WTC11 (cell line): ENCODE measurements around the gene SEMA4C. TPM values are rescaled to one million over a fixed set of nuclear protein-coding genes. Genes with fewer than 3 reads are reported as not detected.

Experiments
- ATAC-seq: fragments of 200-7000 bp; cut with Tn5 transposase; 2 replicates; pipeline ENCODE4 v1.10.0; 2021; ENCODE audit warnings: mild to moderate bottlenecking, moderate library complexity
- CTCF ChIA-PET: fragments of 300-600 bp; sonication (Branson Sonifier 250); formaldehyde crosslinking; loops from one replicate; lab custom pipeline; 2021; ENCODE audit warnings: antibody characterized with exemption; lab: Charles Lee
- POLR2A ChIA-PET: fragments of 350-600 bp; sonication (Branson Sonifier 250); formaldehyde crosslinking; loops from one replicate; lab custom pipeline; 2021; ENCODE audit warnings: antibody characterized with exemption; lab: Charles Lee
- DNase-seq: peaks from one replicate; pipeline ENCODE4 v3.0.0; 2021; ENCODE audit warnings: low spot score
- H3K27ac Mint-ChIP-seq: 2 replicates; pipeline ENCODE4 v1.8.0; 2021; ENCODE audit warnings: mixed read lengths
- H3K27me3 Mint-ChIP-seq: 2 replicates; pipeline ENCODE4 v1.8.0; 2021; ENCODE audit warnings: low read depth, mild to moderate bottlenecking, moderate library complexity, mixed read lengths
- H3K36me3 Mint-ChIP-seq: 2 replicates; pipeline ENCODE4 v1.8.0; 2021; ENCODE audit warnings: mixed read lengths
- H3K4me1 Mint-ChIP-seq: 2 replicates; pipeline ENCODE4 v1.8.0; 2022; ENCODE audit warnings: mixed read lengths
- H3K4me3 Mint-ChIP-seq: 2 replicates; pipeline ENCODE4 v1.8.0; 2021; ENCODE audit warnings: mild to moderate bottlenecking, moderate library complexity, mixed read lengths
- H3K9me3 Mint-ChIP-seq: 2 replicates; pipeline ENCODE4 v1.8.0; 2021; ENCODE audit warnings: mixed read lengths
- ATF2 ChIP-seq: sonication (generic); formaldehyde crosslinking; IDR thresholded peaks from 2 replicates; pipeline ENCODE4 v1.8.1; 2022; ENCODE audit warnings: low read depth, missing genetic modification reagents, borderline replicate concordance
- ATF6 ChIP-seq: sonication (generic); formaldehyde crosslinking; IDR thresholded peaks from 2 replicates; pipeline ENCODE4 v1.8.1; 2023; ENCODE audit warnings: mild to moderate bottlenecking, missing genetic modification reagents
- CREB1 ChIP-seq: sonication (generic); formaldehyde crosslinking; IDR thresholded peaks from 2 replicates; pipeline ENCODE4 v1.8.0; 2023; ENCODE audit warnings: mild to moderate bottlenecking, missing genetic modification reagents
- CTCF ChIP-seq: fragments of 200-600 bp; IDR thresholded peaks from 2 replicates; pipeline ENCODE4 v1.8.0; 2022; ENCODE audit warnings: antibody characterized with exemption
- E2F4 ChIP-seq: sonication (generic); formaldehyde crosslinking; IDR thresholded peaks from 2 replicates; pipeline ENCODE4 v1.8.1; 2022; ENCODE audit warnings: low read depth, mild to moderate bottlenecking, moderate library complexity, missing genetic modification reagents, borderline replicate concordance
- E2F5 ChIP-seq: sonication (generic); formaldehyde crosslinking; IDR thresholded peaks from 2 replicates; pipeline ENCODE4 v1.8.1; 2022; ENCODE audit warnings: mild to moderate bottlenecking, moderate library complexity, missing genetic modification reagents
- GRHL2 ChIP-seq: fragments of 250-450 bp; sonication (Bioruptor Pico); IDR thresholded peaks from 2 replicates; pipeline ENCODE4 v1.8.0; 2022; ENCODE audit warnings: mild to moderate bottlenecking, moderate library complexity; ENCODE audit not compliant: insufficient replicate concordance, severe bottlenecking
- GTF2I ChIP-seq: fragments of 250-450 bp; sonication (Bioruptor Pico); conservative IDR thresholded peaks from 2 replicates; pipeline ENCODE4 v1.4.0; 2021; ENCODE audit warnings: mild to moderate bottlenecking
- NR2C2 ChIP-seq: sonication (generic); formaldehyde crosslinking; IDR thresholded peaks from 2 replicates; pipeline ENCODE4 v1.8.0; 2022; ENCODE audit warnings: mild to moderate bottlenecking, missing genetic modification reagents
- PREB ChIP-seq: sonication (generic); formaldehyde crosslinking; IDR thresholded peaks from 2 replicates; pipeline ENCODE4 v1.8.1; 2022; ENCODE audit warnings: mild to moderate bottlenecking, missing genetic modification reagents, moderate library complexity, borderline replicate concordance
- RELA ChIP-seq: sonication (generic); formaldehyde crosslinking; IDR thresholded peaks from 2 replicates; pipeline ENCODE4 v1.8.1; 2022; ENCODE audit warnings: missing genetic modification reagents, mild to moderate bottlenecking, borderline replicate concordance
- SMAD3 ChIP-seq: sonication (generic); formaldehyde crosslinking; IDR thresholded peaks from 2 replicates; pipeline ENCODE4 v1.8.0; 2022; ENCODE audit warnings: missing genetic modification reagents, mild to moderate bottlenecking, borderline replicate concordance
- TEAD1 ChIP-seq: sonication (generic); formaldehyde crosslinking; IDR thresholded peaks from 2 replicates; pipeline ENCODE4 v1.8.0; 2022; ENCODE audit warnings: mild to moderate bottlenecking, missing genetic modification reagents
- TEAD4 ChIP-seq: sonication (generic); formaldehyde crosslinking; IDR thresholded peaks from 2 replicates; pipeline ENCODE4 v1.8.0; 2022; ENCODE audit warnings: mild to moderate bottlenecking, missing genetic modification reagents
- ZNF121 ChIP-seq: sonication (generic); formaldehyde crosslinking; IDR thresholded peaks from 2 replicates; pipeline ENCODE4 v1.8.0; 2023; ENCODE audit warnings: missing genetic modification reagents
- ZNF281 ChIP-seq: sonication (generic); formaldehyde crosslinking; IDR thresholded peaks from 2 replicates; pipeline ENCODE4 v1.8.0; 2023; ENCODE audit warnings: mild to moderate bottlenecking, missing genetic modification reagents
- ZNF532 ChIP-seq: fragments of 250-450 bp; sonication (Bioruptor Pico); IDR thresholded peaks from 2 replicates; pipeline ENCODE4 v1.9.0; 2021; ENCODE audit warnings: mild to moderate bottlenecking, borderline replicate concordance
- total RNA-seq: library from RNA; stranded (reverse); gene quantifications from 3 replicates; pipeline ENCODE4 v1.2.3, GENCODE V29; 2021

The SEMA4C gene
- total RNA-seq, 1 experiment from 2014 or later = 81.6 TPM

GRCh38 chr2:96813656-96814055 is 56.2 kb downstream of the SEMA4C start (continued):
- TF ChIP-seq ZNF532 (CRISPR knock-in tag) (no peak), E2F4 (CRISPR knock-in tag) (no peak), NR2C2 (CRISPR knock-in tag) (no peak)

- DNase-seq = no peak
- ATAC-seq = no peak
- no peak overlapping the region for H3K4me3 Mint-ChIP-seq
- peaks cover 3% of the 10 kb centered on the region; the same call in 1 of the 2 replicates for H3K36me3 Mint-ChIP-seq
- POLR2A ChIA-PET = no interaction called here
- CTCF ChIA-PET = interaction anchor here (0.9 kb wide), 1 partner anchor 49 kb away, joined by 3 read pairs; no protein-coding TSS in a partner anchor
- no peaks in the 10 kb centered on the region for H3K9me3 Mint-ChIP-seq
- TF ChIP-seq ZNF281 (CRISPR knock-in tag) = no peak
- no peak for TF ChIP-seq ATF6 (CRISPR knock-in tag)
- TF ChIP-seq E2F5 (CRISPR knock-in tag) = no peak
- no peak for TF ChIP-seq RELA (CRISPR knock-in tag)
- TF ChIP-seq ZNF121 (CRISPR knock-in tag) = no peak
- TF ChIP-seq CTCF = no peak
- no peak for TF ChIP-seq GRHL2 (CRISPR knock-in tag)
- no peak for TF ChIP-seq TEAD1 (CRISPR knock-in tag)
- no peak for TF ChIP-seq SMAD3 (CRISPR knock-in tag)
- TF ChIP-seq GTF2I (CRISPR knock-in tag) = no peak
- no peak for TF ChIP-seq PREB
- TF ChIP-seq CREB1 (CRISPR knock-in tag) = no peak
- no peak for TF ChIP-seq TEAD4 (CRISPR knock-in tag)
- no peak for TF ChIP-seq ATF2
- TF ChIP-seq, all 79 proteins: peak for 0
- no peaks in the 10 kb centered on the region for H3K27me3 Mint-ChIP-seq
- peaks cover 7% of the 10 kb centered on the region for H3K4me1 Mint-ChIP-seq
- no peak overlapping the region for H3K27ac Mint-ChIP-seq
Measured at GRCh38 chr2:96811917-96812316, 58.0 kb downstream of the SEMA4C start.
